Measurements from ENCODE around the gene ZNF444. TPM values are rescaled to one million over a fixed set of nuclear protein-coding genes. Genes with fewer than 3 reads are reported as not detected.
A peak's percentile ranks its signal among the peaks of the same experiment; 100 is the strongest.

Gene ZNF444
- total and polyA plus RNA-seq, 2 of the 4 experiments (the other 2 are of a cell fraction) = 2.5 to 20.3 TPM

DNA sequence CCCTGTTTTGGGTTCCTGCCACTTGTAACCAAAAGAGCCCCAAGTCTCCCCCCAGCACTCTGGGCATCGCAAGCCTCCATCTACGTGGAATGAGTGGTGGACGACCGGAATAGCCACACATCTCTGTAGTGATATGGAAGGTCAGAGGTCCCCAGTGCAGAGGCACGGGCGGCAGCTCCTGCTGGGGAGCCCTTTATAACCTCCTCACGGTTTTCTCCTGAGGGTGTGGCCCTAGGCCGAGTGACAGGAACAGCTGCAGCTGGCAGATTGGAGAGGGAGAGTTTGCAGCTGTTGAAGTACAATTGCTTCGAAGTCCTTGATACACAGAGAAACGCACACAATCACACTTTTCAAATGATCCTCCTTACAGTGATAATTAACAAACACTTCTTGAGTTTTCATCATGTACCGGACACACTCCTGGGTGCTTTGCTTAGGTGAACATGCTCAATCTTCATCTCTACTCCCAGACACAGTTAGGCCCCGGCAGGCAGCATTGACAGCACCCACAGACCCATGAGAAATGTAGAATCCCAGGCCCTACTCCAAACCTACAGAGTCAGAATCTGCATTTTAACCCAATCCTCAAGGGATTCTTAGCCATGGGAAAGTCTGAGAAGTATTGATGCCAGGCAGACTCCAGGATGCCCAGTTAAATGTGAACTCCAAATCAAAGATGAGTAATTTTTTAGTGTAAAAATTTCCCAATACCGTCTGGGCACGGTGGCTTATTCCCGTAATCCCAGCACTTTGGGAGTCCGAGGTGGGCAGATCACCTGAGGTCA, 15.1 kb upstream of the ZNF444 start:
- no peak overlapping the region for H3K4me2 ChIP-seq (ENCODE audit: low read depth, low read length)
- peaks cover 6% of the 10 kb centered on the region for H3K9me1 ChIP-seq (ENCODE audit: insufficient read depth, low read length)
- H2AK5ac ChIP-seq (ENCODE audit: low read depth, low read length) = no peak overlapping the region
- no peak overlapping the region for H3K27ac ChIP-seq (ENCODE audit: insufficient read depth, low read length)
- H3K4ac ChIP-seq (ENCODE audit: low read depth, low read length) = no peak overlapping the region
- 83% methylated on average over 1 of the region's 16 CpGs; no CpG with 5 or more reads in 1 of the 2 experiments for WGBS, 2 experiments (ENCODE audit: extremely low coverage in 2 of 2, insufficient read length in 1 of 2)
- no peaks in the 10 kb centered on the region for H3K79me1 ChIP-seq (ENCODE audit: low read depth in 1 of 2, low read length in 2 of 2)
- H3K4me1 ChIP-seq (ENCODE audit: control insufficient read depth, insufficient read depth, low read length) = 0 out of 2 replicates have a peak, but pooled peaks cover 2% of the 10 kb centered on the region
- DNase-seq (no peak), ATAC-seq (ENCODE audit: low read depth) (no peak)
- dilution Hi-C loops (cut with HindIII; ENCODE audit: low sequenced_read_pairs, unreplicated experiment) = no loop called here
- no peak overlapping the region for H4K91ac ChIP-seq (ENCODE audit: insufficient read depth, low read depth, low read length)
- H2AK9ac ChIP-seq (replicated peaks; ENCODE audit: low read depth, low read length, poor library complexity) = no peak overlapping the region
- H2AFZ ChIP-seq (replicated peaks; ENCODE audit: low read length, poor library complexity) = peak overlapping the region; percentile 34
- no peak overlapping the region for H2BK5ac ChIP-seq (ENCODE audit: low read depth, low read length, poor library complexity, severe bottlenecking)
- CTCF ChIA-PET = no interaction called here
- no peak overlapping the region for H2BK20ac ChIP-seq (ENCODE audit: low read depth, low read length)
- H3K18ac ChIP-seq (ENCODE audit: low read depth, low read length) = no peak overlapping the region
- H3K14ac ChIP-seq (replicated peaks; ENCODE audit: low read depth, low read length) = no peak overlapping the region
- no peak overlapping the region for H3K9ac ChIP-seq (ENCODE audit: low read depth, low read length)
- in situ Hi-C loops (cut with MboI; ENCODE audit: low sequenced_read_pairs) = loop anchor here (25.0 kb wide), 2 partner anchors 439 to 1664 kb away; partner anchors contain the start of genes CDC42EP5, EPN1 and LENG9
- intact Hi-C loops (cut with micrococcal nuclease) = no loop called here
- H2BK15ac ChIP-seq (ENCODE audit: low read depth, low read length) = no peak overlapping the region
- no TSS peak for BruUV-seq (replicated peaks)
- H3K23ac ChIP-seq (ENCODE audit: low read depth, low read length) = no peak overlapping the region
- no peak overlapping the region for H3K56ac ChIP-seq (ENCODE audit: extremely low read depth, insufficient read depth, low read length)
- no peak overlapping the region for H3K4me3 ChIP-seq (ENCODE audit: insufficient read depth, low read depth, low read length)
- H3K36me3 ChIP-seq (ENCODE audit: control insufficient read depth, insufficient read depth, low read length) = no peaks in the 10 kb centered on the region
- peak overlapping the region in 1 of 2 experiments; percentile 10; a peak in 1 of 4 replicates for H4K8ac ChIP-seq (ENCODE audit: low read depth in 2 of 2, low read length in 2 of 2)
- H4K20me1 ChIP-seq (ENCODE audit: insufficient read depth, low read length) = no peaks in the 10 kb centered on the region
- H4K5ac ChIP-seq (ENCODE audit: low read depth, low read length) = no peak overlapping the region
- POLR2A ChIA-PET (ENCODE audit: unreplicated experiment) = no interaction called here
- H2BK120ac ChIP-seq (ENCODE audit: low read depth, low read length) = no peak overlapping the region
- H3K27me3 ChIP-seq (ENCODE audit: control insufficient read depth, insufficient read depth, low read length) = no peaks in the 10 kb centered on the region
- no peaks in the 10 kb centered on the region for H3K9me3 ChIP-seq (ENCODE audit: control insufficient read depth, insufficient read depth, low read length)
- TF ChIP-seq RCOR1 (IDR thresholded peaks at IDR 0.05; ENCODE audit: insufficient replicate concordance, low read length) = no peak
- TF ChIP-seq CHD1 (IDR thresholded peaks at IDR 0.05; ENCODE audit: low read depth, low read length) = no peak
- no peak for TF ChIP-seq BHLHE40 (IDR thresholded peaks at IDR 0.05; ENCODE audit: low read depth, low read length)
- no peak for TF ChIP-seq SMC3 (IDR thresholded peaks at IDR 0.05; ENCODE audit: low read depth, low read length)
- no peak for TF ChIP-seq CTCF (conservative IDR thresholded peaks at IDR 0.05; ENCODE audit: low read depth, low read length)
- no peak for TF ChIP-seq POLR2A (IDR thresholded peaks at IDR 0.05; ENCODE audit: low read depth, low read length)
- no peak for TF ChIP-seq NFE2L2 (IDR thresholded peaks at IDR 0.05; ENCODE audit: low read depth, low read length)
- no peak for TF ChIP-seq MXI1 (IDR thresholded peaks at IDR 0.05; ENCODE audit: borderline replicate concordance, low read depth, low read length)
- no peak for TF ChIP-seq MAFK (IDR thresholded peaks at IDR 0.05; ENCODE audit: low read depth, low read length)
- TF ChIP-seq USF2 (IDR thresholded peaks at IDR 0.05; ENCODE audit: low read depth, low read length) = no peak
- no peak for TF ChIP-seq MAZ (IDR thresholded peaks at IDR 0.05; ENCODE audit: borderline replicate concordance, low read depth, low read length)
- no peak for TF ChIP-seq RAD21 (IDR thresholded peaks at IDR 0.05; ENCODE audit: low read length)
- TF ChIP-seq, protein P1, sequence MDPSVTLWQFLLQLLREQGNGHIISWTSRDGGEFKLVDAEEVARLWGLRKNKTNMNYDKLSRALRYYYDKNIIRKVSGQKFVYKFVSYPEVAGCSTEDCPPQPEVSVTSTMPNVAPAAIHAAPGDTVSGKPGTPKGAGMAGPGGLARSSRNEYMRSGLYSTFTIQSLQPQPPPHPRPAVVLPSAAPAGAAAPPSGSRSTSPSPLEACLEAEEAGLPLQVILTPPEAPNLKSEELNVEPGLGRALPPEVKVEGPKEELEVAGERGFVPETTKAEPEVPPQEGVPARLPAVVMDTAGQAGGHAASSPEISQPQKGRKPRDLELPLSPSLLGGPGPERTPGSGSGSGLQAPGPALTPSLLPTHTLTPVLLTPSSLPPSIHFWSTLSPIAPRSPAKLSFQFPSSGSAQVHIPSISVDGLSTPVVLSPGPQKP (IDR thresholded peaks at IDR 0.05; ENCODE audit: borderline replicate concordance, low read depth, low read length) = no peak
- TF ChIP-seq RFX5 (IDR thresholded peaks at IDR 0.05; ENCODE audit: low read depth, low read length) = no peak
- TF ChIP-seq CEBPB (IDR thresholded peaks at IDR 0.05; ENCODE audit: low read depth, low read length) = no peak
